ENCODE results near the gene NUP37. TPM values are rescaled to one million over a fixed set of nuclear protein-coding genes. Genes with fewer than 3 reads are reported as not detected.

The NUP37 gene
- total RNA-seq, 1 experiment from 2014 or later = 32.3 TPM

- no TSS peak for BruUV-seq (replicated peaks)
- Mint-ChIP-seq H3K4me1 (ENCODE audit: insufficient read depth, unreplicated experiment) (no peaks in the 10 kb centered on the region), H3K27ac (ENCODE audit: low read depth, unreplicated experiment) (no peak overlapping the region), H3K27me3 (ENCODE audit: insufficient read depth, unreplicated experiment) (no peaks in the 10 kb centered on the region), H3K9me3 (ENCODE audit: unreplicated experiment) (no peaks in the 10 kb centered on the region), H3K4me3 (ENCODE audit: unreplicated experiment) (no peak overlapping the region), H3K36me3 (ENCODE audit: insufficient read depth, unreplicated experiment) (peaks cover 12% of the 10 kb centered on the region)
- no peak for TF ChIP-seq CTCF (IDR thresholded peaks at IDR 0.05; ENCODE audit: unreplicated experiment)
- ChIA-PET POLR2A (interaction anchor here (0.6 kb wide), 2 partner anchors 8 to 1441 kb away, joined by 3 to 4 read pairs; no protein-coding TSS in a partner anchor), CTCF (interaction anchor here (0.6 to 0.8 kb wide), 2 partner anchors 85 to 442 kb away, joined by 3 read pairs; no protein-coding TSS in a partner anchor)
- no peak for DNase-seq (ENCODE audit: unreplicated experiment)
- intact Hi-C loops (cut with micrococcal nuclease) = no loop called here
Observed at GRCh38 chr12:102024765-102025164, 95.1 kb downstream of the NUP37 start.

- H3K36me3 Mint-ChIP-seq (ENCODE audit: insufficient read depth, unreplicated experiment) = peaks cover 9% of the 10 kb centered on the region
- TF ChIP-seq CTCF (IDR thresholded peaks at IDR 0.05; ENCODE audit: unreplicated experiment) = no peak
- no TSS peak for BruUV-seq (replicated peaks)
- POLR2A ChIA-PET = interaction anchor here (0.6 kb wide), 1 partner anchor 328 kb away, joined by 3 read pairs; no protein-coding TSS in a partner anchor
- H3K4me3 Mint-ChIP-seq (ENCODE audit: unreplicated experiment) = no peak overlapping the region
- no peaks in the 10 kb centered on the region for H3K9me3 Mint-ChIP-seq (ENCODE audit: unreplicated experiment)
- DNase-seq (ENCODE audit: unreplicated experiment) = no peak
- no peak overlapping the region for H3K27ac Mint-ChIP-seq (ENCODE audit: low read depth, unreplicated experiment)
- no peaks in the 10 kb centered on the region for H3K27me3 Mint-ChIP-seq (ENCODE audit: insufficient read depth, unreplicated experiment)
- CTCF ChIA-PET = interaction anchor here (0.9 to 1.0 kb wide), 2 partner anchors 67 to 244 kb away, joined by 3 read pairs; no protein-coding TSS in a partner anchor
- intact Hi-C loops (cut with micrococcal nuclease) = no loop called here
- no peaks in the 10 kb centered on the region for H3K4me1 Mint-ChIP-seq (ENCODE audit: insufficient read depth, unreplicated experiment)
Observed at GRCh38 chr12:102023343-102023930, 96.5 kb downstream of the NUP37 start.

Other genes starting within 250 kb of the NUP37 start
- 8.7 and 10.1 TPM in 2 replicates for gene DRAM1, start 242.5 kb downstream of the NUP37 start, total RNA-seq (2022)
- gene WASHC3, start 58.1 kb downstream of the NUP37 start, total RNA-seq (2022) = 29.4 and 38.0 TPM in 2 replicates
- 11.9 and 15.1 TPM in 2 replicates for gene PARPBP, start 69 bp upstream of the NUP37 start, total RNA-seq (2022)
- gene PMCH, start 77.7 kb upstream of the NUP37 start, total RNA-seq (2022) = not detected in 2 replicates